HepG2 (cell line): Measurements from ENCODE around the gene METTL26. TPM values are rescaled to one million over a fixed set of nuclear protein-coding genes. Genes with fewer than 3 reads are reported as not detected.
A peak's percentile ranks its signal among the peaks of the same experiment; 100 is the strongest.

ENCODE experiments used
- CCDC6 ChIP-seq: sonication (generic); formaldehyde crosslinking; IDR thresholded peaks from 2 replicates; pipeline ENCODE4 v1.8.1; 2022; ENCODE audit warnings: mild to moderate bottlenecking, missing genetic modification reagents, moderate library complexity
- JDP2 ChIP-seq: sonication (generic); formaldehyde crosslinking; IDR thresholded peaks from 2 replicates; pipeline ENCODE4 v1.8.1; 2022; ENCODE audit warnings: missing genetic modification reagents, borderline replicate concordance
- JUNB ChIP-seq: sonication (generic); formaldehyde crosslinking; IDR thresholded peaks from 2 replicates; pipeline ENCODE4 v1.8.0; 2022; ENCODE audit warnings: missing genetic modification reagents, mild to moderate bottlenecking, borderline replicate concordance
- MED1 ChIP-seq: sonication (generic); formaldehyde crosslinking; IDR thresholded peaks from 2 replicates; pipeline ENCODE4 v1.4.0; 2020; ENCODE audit warnings: missing genetic modification reagents
- MED8 ChIP-seq: sonication (generic); formaldehyde crosslinking; IDR thresholded peaks from 2 replicates; pipeline ENCODE4 v1.8.1; 2023; ENCODE audit warnings: mild to moderate bottlenecking, missing genetic modification reagents; ENCODE audit not compliant: insufficient replicate concordance
- MTA1 ChIP-seq: sonication (generic); formaldehyde crosslinking; IDR thresholded peaks from 2 replicates; pipeline ENCODE4 v1.4.0; 2020; ENCODE audit warnings: missing genetic modification reagents, mild to moderate bottlenecking, borderline replicate concordance
- PRMT3 ChIP-seq: sonication (generic); formaldehyde crosslinking; IDR thresholded peaks from 2 replicates; pipeline ENCODE4 v1.8.1; 2022; ENCODE audit warnings: low read depth, mild to moderate bottlenecking, moderate library complexity, missing genetic modification reagents, borderline replicate concordance
- RBAK ChIP-seq: sonication (generic); formaldehyde crosslinking; IDR thresholded peaks from 2 replicates; pipeline ENCODE4 v1.5.1; 2020; ENCODE audit warnings: mild to moderate bottlenecking, missing genetic modification reagents
- SOX6 ChIP-seq, 2 experiments: fragments of 450-650 bp in 1 of 2; sonication (generic) in 1 of 2; formaldehyde crosslinking in 1 of 2; IDR thresholded peaks; 2 replicates each; pipeline versions ENCODE4 v1.4.0 to v1.6.1; 2017 to 2020; ENCODE audit warnings: antibody characterized with exemption in 1 of 2, mild to moderate bottlenecking in 1 of 2, missing genetic modification reagents in 1 of 2
- SRSF1 ChIP-seq: fragments of 200-400 bp; formaldehyde crosslinking; optimal IDR thresholded peaks from 2 replicates; pipeline ENCODE3; 2017; ENCODE audit warnings: mild to moderate bottlenecking, low read depth, low read length, moderate library complexity
- ZNF678 ChIP-seq: sonication (generic); formaldehyde crosslinking; IDR thresholded peaks from 2 replicates; pipeline ENCODE4 v1.4.0; 2020; ENCODE audit warnings: mild to moderate bottlenecking, missing genetic modification reagents
- ZNF773 ChIP-seq: sonication (generic); formaldehyde crosslinking; IDR thresholded peaks from 2 replicates; pipeline ENCODE4 v1.4.0; 2020; ENCODE audit warnings: missing genetic modification reagents, borderline replicate concordance
- polyA plus RNA-seq, 8 experiments: library from polyadenylated mRNA; depleted of rRNA in 3 of 8; stranded (reverse) in 7 of 8; unstranded in 1 of 8; fragments of >200 nt; fragmentation: Illumina TruSeq in 4 of 8; extraction: Trizol in 4 of 8; gene quantifications; 2 replicates each; pipeline versions ENCODE4 v1.2.1 to v1.2.3, GENCODE V29; 2011 to 2016; ENCODE audit warnings: low read depth in 4 of 8, missing spikeins in 1 of 8, mixed read lengths in 1 of 8; ENCODE audit not compliant: insufficient read depth in 1 of 8
- total RNA-seq, 5 experiments: library from RNA; depleted of rRNA; stranded (reverse); fragments of >200 nt; fragmentation: Illumina TruSeq; extraction: Trizol; gene quantifications; 2 replicates each; pipeline ENCODE4 v1.2.3, GENCODE V29; 2016; ENCODE audit warnings: low read depth in 1 of 5
- TF ChIP-seq, protein P1 (sequence below), 2 experiments: sonication (generic) in 1 of 2; formaldehyde crosslinking in 1 of 2; IDR thresholded peaks; 2 replicates each; pipeline versions ENCODE4 v1.6.1 to v1.9.0; 2014 to 2022; ENCODE audit warnings: antibody characterized with exemption in 1 of 2, borderline replicate concordance in 1 of 2, inconsistent platforms in 1 of 2, low read depth in 1 of 2, missing genetic modification reagents in 1 of 2
- TF ChIP-seq, protein P2 (sequence below): sonication (generic); formaldehyde crosslinking; conservative IDR thresholded peaks from 2 replicates; pipeline ENCODE4 v1.8.1; 2023; ENCODE audit warnings: missing genetic modification reagents
- TF ChIP-seq, protein P3 (sequence below): sonication (generic); formaldehyde crosslinking; IDR thresholded peaks from 2 replicates; pipeline ENCODE4 v1.4.0; 2020; ENCODE audit warnings: missing genetic modification reagents, mild to moderate bottlenecking, borderline replicate concordance
- TF ChIP-seq, protein P4 (sequence below): sonication (generic); formaldehyde crosslinking; IDR thresholded peaks from 2 replicates; pipeline ENCODE4 v1.5.1; 2020; ENCODE audit warnings: missing genetic modification reagents, mild to moderate bottlenecking, borderline replicate concordance

The METTL26 gene
- total and polyA plus RNA-seq, 2 of the 13 experiments (the other 11 are each of a cell fraction or from before 2014, with no cell fraction given) = 65.5 to 70.1 TPM

DNA sequence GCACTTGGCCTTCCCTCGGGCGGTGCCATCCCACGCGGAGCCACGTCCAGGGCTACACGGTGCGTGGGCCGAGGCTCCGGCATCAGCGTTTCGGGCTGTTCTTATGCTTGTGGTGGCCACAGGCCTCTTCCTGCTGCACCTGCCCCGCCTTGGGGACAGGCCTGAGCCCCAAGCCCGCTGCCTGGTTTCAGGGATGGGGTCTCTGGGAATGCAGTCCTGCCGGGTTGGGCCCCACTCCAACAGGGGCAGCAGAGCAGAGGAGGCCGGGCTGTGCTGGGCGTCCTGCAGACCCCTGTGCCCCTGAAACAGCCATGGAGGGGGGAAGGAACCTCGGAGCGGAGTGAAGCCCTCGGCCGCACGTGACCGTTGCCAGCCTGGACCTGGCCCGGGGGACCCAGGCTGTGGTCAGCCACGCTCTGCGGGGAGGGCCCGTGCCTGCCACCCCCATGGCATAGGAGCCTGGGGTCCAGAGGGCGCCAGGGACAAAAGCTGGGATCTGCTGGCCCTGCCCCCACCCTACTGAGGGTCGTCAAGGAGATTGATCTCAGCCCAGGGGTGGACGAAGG, 5.8 kb downstream of the METTL26 start (continued):
- TF ChIP-seq, protein P1, sequence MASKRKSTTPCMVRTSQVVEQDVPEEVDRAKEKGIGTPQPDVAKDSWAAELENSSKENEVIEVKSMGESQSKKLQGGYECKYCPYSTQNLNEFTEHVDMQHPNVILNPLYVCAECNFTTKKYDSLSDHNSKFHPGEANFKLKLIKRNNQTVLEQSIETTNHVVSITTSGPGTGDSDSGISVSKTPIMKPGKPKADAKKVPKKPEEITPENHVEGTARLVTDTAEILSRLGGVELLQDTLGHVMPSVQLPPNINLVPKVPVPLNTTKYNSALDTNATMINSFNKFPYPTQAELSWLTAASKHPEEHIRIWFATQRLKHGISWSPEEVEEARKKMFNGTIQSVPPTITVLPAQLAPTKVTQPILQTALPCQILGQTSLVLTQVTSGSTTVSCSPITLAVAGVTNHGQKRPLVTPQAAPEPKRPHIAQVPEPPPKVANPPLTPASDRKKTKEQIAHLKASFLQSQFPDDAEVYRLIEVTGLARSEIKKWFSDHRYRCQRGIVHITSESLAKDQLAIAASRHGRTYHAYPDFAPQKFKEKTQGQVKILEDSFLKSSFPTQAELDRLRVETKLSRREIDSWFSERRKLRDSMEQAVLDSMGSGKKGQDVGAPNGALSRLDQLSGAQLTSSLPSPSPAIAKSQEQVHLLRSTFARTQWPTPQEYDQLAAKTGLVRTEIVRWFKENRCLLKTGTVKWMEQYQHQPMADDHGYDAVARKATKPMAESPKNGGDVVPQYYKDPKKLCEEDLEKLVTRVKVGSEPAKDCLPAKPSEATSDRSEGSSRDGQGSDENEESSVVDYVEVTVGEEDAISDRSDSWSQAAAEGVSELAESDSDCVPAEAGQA (IDR thresholded peaks at IDR 0.05; ENCODE audit: low read depth) = no peak; the same call in 1 of the 2 replicates
- TF ChIP-seq, protein P1 (CRISPR knock-in tag; IDR thresholded peaks at IDR 0.05; ENCODE audit: borderline replicate concordance) = 0 out of 2 replicates have a peak, but pooled peaks have one; percentile 28
- TF ChIP-seq ZNF773 (CRISPR knock-in tag) (0 out of 2 replicates have a peak, but pooled peaks have one; percentile 34), JUNB (CRISPR knock-in tag) (0 out of 2 replicates have a peak, but pooled peaks have one; percentile 17), SRSF1 (no peak), MTA1 (CRISPR knock-in tag) (peak; percentile 88), PRMT3 (CRISPR knock-in tag) (0 out of 2 replicates have a peak, but pooled peaks have one; percentile 58), MED8 (CRISPR knock-in tag) (peak; percentile 29), JDP2 (CRISPR knock-in tag) (no peak), ZNF678 (0 out of 2 replicates have a peak, but pooled peaks have one; percentile 26), CCDC6 (CRISPR knock-in tag) (0 out of 2 replicates have a peak, but pooled peaks have one; percentile 43), RBAK (peak; percentile 36; the same call in 1 of the 2 replicates), MED1 (peak; percentile 7; the same call in 1 of the 2 replicates), SOX6 (IDR thresholded peaks at IDR 0.05) (no peak), SOX6 (CRISPR knock-in tag; IDR thresholded peaks at IDR 0.05) (peak; percentile 65)
- TF ChIP-seq, protein P2, sequence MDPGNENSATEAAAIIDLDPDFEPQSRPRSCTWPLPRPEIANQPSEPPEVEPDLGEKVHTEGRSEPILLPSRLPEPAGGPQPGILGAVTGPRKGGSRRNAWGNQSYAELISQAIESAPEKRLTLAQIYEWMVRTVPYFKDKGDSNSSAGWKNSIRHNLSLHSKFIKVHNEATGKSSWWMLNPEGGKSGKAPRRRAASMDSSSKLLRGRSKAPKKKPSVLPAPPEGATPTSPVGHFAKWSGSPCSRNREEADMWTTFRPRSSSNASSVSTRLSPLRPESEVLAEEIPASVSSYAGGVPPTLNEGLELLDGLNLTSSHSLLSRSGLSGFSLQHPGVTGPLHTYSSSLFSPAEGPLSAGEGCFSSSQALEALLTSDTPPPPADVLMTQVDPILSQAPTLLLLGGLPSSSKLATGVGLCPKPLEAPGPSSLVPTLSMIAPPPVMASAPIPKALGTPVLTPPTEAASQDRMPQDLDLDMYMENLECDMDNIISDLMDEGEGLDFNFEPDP (CRISPR knock-in tag) = no peak
- TF ChIP-seq, protein P3, sequence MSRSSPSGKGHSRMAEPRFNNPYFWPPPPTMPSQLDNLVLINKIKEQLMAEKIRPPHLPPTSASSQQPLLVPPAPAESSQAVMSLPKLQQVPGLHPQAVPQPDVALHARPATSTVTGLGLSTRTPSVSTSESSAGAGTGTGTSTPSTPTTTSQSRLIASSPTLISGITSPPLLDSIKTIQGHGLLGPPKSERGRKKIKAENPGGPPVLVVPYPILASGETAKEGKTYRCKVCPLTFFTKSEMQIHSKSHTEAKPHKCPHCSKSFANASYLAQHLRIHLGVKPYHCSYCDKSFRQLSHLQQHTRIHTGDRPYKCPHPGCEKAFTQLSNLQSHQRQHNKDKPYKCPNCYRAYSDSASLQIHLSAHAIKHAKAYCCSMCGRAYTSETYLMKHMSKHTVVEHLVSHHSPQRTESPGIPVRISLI = peak; percentile 36; the same call in 1 of the 2 replicates
- TF ChIP-seq, protein P4, sequence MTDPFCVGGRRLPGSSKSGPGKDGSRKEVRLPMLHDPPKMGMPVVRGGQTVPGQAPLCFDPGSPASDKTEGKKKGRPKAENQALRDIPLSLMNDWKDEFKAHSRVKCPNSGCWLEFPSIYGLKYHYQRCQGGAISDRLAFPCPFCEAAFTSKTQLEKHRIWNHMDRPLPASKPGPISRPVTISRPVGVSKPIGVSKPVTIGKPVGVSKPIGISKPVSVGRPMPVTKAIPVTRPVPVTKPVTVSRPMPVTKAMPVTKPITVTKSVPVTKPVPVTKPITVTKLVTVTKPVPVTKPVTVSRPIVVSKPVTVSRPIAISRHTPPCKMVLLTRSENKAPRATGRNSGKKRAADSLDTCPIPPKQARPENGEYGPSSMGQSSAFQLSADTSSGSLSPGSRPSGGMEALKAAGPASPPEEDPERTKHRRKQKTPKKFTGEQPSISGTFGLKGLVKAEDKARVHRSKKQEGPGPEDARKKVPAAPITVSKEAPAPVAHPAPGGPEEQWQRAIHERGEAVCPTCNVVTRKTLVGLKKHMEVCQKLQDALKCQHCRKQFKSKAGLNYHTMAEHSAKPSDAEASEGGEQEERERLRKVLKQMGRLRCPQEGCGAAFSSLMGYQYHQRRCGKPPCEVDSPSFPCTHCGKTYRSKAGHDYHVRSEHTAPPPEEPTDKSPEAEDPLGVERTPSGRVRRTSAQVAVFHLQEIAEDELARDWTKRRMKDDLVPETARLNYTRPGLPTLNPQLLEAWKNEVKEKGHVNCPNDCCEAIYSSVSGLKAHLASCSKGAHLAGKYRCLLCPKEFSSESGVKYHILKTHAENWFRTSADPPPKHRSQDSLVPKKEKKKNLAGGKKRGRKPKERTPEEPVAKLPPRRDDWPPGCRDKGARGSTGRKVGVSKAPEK = no peak
